OCI-M2 (cell line): ENCODE results near the gene CERKL.

Experiments used
- DNase-seq: peaks from one replicate; lab custom pipeline; 2025; ENCODE audit not compliant: unreplicated experiment; lab: John Stamatoyannopoulos, UW

The CERKL gene

DNA sequence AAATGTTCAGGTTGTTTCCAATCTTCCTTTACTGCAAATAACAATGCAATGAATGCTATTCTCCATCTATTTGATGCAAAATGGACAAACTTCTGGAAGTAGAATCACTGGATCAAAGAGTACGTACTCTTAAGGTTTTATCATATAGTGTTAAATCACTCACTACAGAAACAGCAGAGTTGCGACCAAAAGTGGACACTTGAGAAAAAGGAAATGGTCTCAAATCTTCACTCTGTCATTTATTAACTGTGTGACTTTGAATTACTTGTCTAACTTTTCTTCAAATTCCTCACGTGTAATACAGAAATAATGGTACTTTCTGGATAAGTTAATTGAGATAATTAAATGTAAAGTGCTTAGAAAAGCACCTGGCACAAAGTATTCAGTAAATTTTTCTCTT lies 78.1 kb downstream of the CERKL start:
- DNase-seq, result no peak

GRCh38 chr2:181576431-181576830 lies 80.5 kb downstream of the CERKL start:
- no peak for DNase-seq

DNA sequence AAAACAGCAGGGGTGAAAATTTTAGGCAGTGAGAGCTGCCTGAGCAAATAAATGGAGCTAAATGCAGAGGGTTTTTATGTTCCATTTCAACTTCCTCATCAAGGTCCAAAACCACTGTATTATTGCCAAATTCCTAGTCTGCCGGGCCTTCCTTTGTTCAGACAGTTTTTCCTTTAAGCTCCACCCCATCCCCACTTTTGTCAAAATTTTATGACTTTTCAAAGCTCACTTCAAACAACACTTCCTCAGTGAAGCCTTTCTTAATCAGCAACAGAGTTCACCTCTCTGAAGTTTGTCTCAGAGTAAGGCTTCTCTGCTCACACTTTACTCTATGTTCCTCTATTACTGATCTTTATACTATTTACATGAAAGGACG lies 81.3 kb downstream of the CERKL start:
- no peak for DNase-seq

GRCh38 chr2:181575024-181575649 lies 81.8 kb downstream of the CERKL start:
- no peak for DNase-seq

- DNase-seq, result no peak
Measured at GRCh38 chr2:181574321-181574720, 82.6 kb downstream of the CERKL start.

- DNase-seq, result no peak
Measured at GRCh38 chr2:181573140-181573736, 83.7 kb downstream of the CERKL start.

DNA sequence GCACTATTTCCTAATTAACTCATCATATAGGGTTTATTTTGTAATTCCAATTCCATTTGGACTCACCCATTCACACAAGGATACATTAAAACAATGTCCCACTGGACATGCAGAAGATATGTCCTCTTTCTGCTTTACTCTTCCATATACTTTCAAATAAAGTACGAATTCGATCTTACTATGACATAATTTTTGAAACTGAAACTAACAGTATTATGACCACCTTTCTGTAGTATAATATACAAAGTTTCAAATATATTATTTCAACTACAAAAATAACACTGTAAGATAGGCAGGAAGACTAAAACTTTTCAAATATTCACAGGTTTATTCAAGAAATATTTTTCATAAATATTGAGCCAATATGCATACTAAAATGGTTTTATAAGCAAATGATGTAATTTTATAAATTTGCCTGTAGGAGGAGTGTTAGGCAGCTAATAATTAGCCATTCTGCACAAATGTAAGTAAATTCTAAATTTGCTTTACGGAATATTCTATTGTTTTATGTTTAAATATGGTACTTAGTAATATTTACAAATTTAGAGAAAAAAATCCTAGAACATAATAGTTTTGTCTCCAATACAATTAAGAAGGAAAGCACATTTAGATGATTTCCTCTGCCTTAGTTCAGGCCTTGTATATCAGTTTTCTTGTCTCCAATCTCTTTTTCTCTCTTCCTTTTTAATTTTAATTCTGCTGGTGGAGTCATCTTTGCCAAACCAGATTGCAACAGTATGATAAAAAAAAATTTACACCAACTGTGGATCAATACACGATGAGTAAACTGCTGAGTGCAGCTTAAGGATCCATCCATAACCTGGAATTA lies 85.9 kb downstream of the CERKL start:
- no peak for DNase-seq

- no peak for DNase-seq
Measured at GRCh38 chr2:181570059-181570458, 86.8 kb downstream of the CERKL start.

GRCh38 chr2:181566334-181567032 lies 90.4 kb downstream of the CERKL start:
- DNase-seq, result no peak

DNA sequence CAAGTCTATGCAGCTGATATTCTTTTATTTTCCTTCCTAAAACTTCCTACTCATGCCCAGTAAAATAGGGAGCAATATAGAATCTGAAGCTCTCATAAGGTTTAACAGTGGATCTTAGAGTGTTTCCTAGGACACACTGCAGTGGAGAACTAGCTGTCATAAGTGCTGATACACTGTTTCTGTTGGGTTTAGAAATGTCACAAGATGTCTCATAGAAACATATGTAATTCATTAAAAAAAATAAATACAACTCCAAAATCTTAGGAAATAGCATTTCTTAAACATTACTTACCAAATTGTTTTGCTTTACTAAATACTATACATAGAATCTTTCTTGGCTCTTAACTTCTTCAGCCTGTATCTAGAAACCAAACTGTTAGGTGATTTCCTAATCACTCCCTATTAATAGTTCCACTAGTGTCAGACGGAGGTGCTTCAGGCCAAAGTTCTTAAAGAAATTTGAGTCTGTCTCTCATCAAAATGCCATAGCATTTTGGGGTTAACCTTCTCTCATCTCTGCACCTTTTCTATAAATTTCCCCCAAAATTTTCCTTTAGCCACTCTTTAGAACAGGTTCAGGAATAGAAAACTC lies 93.7 kb downstream of the CERKL start:
- DNase-seq, result no peak

GRCh38 chr2:181558371-181558770 lies 98.5 kb downstream of the CERKL start:
- DNase-seq, result no peak

GRCh38 chr2:181554061-181554830 lies 102.7 kb downstream of the CERKL start:
- no peak for DNase-seq

DNA sequence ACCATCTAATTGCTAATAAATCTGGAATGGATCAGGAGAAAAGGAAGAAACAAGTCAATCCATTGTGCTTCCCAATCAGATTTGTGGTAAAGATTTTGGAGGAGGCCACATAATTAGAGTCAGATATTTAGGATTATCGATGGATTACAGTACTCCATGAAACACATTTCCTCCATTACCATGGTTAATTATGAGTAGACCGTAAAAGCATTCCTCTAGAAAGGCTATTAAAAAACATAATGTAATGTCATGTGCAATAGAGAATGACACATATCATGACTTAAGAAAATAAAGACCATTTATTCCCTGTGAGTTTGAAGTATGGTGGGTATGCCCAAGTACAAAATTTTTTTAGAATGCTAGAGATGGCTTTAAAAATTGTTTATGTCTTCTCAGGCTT lies 103.7 kb downstream of the CERKL start:
- DNase-seq, result no peak

- DNase-seq, result no peak
Measured at GRCh38 chr2:181552808-181553207, 104.1 kb downstream of the CERKL start.

- no peak for DNase-seq
Measured at GRCh38 chr2:181546086-181546485, 110.8 kb downstream of the CERKL start.

DNA sequence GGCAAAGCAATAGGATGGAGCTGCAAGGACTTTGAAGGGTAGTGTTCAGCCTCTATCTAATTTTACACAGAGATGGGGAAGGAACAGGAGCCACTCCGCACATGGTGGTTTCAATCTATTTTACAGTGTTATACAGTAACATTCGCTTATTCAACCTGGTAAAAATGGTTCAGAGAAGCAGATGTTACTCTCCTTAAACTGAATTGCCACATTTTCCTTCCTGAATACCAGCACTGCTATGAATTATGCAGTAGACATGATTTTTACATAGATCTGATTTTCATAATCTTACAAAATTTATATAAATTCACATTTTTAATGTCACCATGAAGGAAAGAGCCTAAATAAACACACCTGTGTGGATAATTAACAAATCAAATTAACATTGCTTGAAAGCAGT lies 114.7 kb downstream of the CERKL start:
- no peak for DNase-seq

- DNase-seq, result no peak
Measured at GRCh38 chr2:181540421-181540820, 116.5 kb downstream of the CERKL start.

DNA sequence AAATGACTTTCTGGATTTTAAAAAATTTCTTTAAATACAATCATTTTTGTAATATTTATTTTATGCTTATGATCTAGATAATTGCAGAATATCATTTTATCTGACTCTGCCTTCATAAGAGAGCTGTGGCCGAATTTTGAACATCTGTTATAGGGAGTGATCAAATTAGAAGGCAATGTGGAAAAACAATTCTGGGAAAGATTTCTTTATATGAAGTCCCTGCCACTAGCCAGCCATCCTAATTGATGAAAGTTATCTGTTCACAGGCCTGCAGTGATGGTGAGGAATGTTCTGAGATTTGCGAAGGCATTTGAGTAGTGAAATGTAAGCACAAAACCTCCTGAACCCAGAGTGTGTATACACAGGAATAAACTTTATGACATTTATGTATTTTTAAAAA lies 120.2 kb downstream of the CERKL start:
- no peak for DNase-seq

- DNase-seq, result no peak
Measured at GRCh38 chr2:181528441-181528840, 128.5 kb downstream of the CERKL start.

- no peak for DNase-seq
Measured at GRCh38 chr2:181527058-181527457, 129.8 kb downstream of the CERKL start.

DNA sequence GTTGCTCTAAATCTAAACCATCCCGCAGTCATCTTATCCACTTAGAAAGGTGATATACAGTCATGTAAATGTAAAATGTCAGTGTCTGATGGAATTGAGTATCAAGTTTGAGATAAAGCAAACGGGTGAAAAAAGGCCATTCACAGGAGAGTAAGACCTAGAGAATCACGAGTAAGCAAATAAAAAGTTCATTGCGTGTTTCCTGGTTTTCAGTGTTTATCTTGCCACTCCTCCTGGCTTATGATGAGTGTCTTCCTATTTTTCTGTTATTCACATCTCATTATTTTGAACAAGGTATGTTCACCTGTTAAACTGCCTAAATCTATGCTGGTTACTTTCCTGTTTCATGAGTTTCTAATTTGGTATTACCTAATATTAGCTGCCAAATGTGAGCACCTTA lies 130.9 kb downstream of the CERKL start:
- no peak for DNase-seq
